Measurements from ENCODE around the gene PDE4C.
A peak's percentile ranks its signal among the peaks of the same experiment; 100 is the strongest.

The PDE4C gene

DNA sequence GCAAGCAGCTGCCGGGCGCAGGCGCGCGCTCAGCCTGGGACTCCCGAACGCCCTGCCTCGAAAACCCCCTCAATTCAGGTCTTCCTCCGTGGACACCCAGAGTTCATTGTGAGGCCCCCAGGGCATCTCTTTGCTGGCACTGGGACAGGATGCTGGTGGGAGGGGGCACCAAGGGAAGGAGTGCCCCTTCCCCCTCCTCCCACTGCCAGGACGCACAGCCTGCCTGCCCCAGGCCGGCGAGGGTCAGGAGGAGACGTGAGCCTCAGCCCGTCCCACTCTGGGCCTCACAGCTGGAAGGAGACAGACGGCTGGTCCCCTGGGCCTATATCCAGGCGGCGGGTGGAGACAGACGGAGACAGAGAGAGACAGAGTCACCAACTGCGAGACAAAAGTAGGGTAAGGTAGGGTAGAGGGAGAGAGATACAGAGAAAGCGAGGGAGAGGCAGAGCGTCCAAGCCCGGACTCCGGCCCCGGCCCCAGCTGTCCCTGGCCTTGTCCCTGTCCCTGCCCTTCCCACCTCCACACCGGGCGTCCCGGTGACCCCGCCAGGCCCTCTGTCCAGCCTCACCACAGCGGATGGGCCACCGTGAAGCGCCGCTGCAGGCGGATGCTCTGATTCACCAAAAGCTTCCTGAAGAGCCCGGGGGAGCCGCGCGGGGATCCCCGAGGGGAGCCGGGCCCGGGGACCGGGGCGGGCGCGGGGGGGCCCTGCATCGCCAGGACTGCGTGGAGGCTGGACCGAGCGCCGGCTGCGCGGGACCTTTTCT lies at the start of gene PDE4C:
PDE4C (minus strand) TSS at position 737 of the 767 bp plus-strand sequence; CDS start at position 714, 23 bp downstream.
- Histone ChIP-seq H3K36me3 (ENCODE audit: insufficient read depth) (no peaks in the 10 kb centered on the region), H2AFZ (ENCODE audit: low read depth) (no peak within 1 kb of the TSS), H4K20me1 (ENCODE audit: insufficient read depth) (no peaks in the 10 kb centered on the region), H3K9ac (no peak within 1 kb of the TSS), H3K79me2 (ENCODE audit: insufficient read depth, low read depth) (no peaks in the 10 kb centered on the region), H3K4me3 (IDR thresholded peaks at IDR 0.05; ENCODE audit: insufficient read depth, low read depth, low read length) (no peak within 1 kb of the TSS), H3K27ac (no peak within 1 kb of the TSS), H3K4me2 (peak within 1 kb of the TSS; percentile 98; the same call in 1 of the 2 replicates), H3K27me3 (ENCODE audit: insufficient read depth, low read depth) (peaks cover 66% of the 10 kb centered on the region), H3K4me1 (ENCODE audit: low read depth, poor library complexity, severe bottlenecking) (peaks cover 7% of the 10 kb centered on the region)
- TF ChIP-seq, protein P1, sequence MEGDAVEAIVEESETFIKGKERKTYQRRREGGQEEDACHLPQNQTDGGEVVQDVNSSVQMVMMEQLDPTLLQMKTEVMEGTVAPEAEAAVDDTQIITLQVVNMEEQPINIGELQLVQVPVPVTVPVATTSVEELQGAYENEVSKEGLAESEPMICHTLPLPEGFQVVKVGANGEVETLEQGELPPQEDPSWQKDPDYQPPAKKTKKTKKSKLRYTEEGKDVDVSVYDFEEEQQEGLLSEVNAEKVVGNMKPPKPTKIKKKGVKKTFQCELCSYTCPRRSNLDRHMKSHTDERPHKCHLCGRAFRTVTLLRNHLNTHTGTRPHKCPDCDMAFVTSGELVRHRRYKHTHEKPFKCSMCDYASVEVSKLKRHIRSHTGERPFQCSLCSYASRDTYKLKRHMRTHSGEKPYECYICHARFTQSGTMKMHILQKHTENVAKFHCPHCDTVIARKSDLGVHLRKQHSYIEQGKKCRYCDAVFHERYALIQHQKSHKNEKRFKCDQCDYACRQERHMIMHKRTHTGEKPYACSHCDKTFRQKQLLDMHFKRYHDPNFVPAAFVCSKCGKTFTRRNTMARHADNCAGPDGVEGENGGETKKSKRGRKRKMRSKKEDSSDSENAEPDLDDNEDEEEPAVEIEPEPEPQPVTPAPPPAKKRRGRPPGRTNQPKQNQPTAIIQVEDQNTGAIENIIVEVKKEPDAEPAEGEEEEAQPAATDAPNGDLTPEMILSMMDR (conservative IDR thresholded peaks at IDR 0.05; ENCODE audit: low read depth, low read length): no peak

DNA sequence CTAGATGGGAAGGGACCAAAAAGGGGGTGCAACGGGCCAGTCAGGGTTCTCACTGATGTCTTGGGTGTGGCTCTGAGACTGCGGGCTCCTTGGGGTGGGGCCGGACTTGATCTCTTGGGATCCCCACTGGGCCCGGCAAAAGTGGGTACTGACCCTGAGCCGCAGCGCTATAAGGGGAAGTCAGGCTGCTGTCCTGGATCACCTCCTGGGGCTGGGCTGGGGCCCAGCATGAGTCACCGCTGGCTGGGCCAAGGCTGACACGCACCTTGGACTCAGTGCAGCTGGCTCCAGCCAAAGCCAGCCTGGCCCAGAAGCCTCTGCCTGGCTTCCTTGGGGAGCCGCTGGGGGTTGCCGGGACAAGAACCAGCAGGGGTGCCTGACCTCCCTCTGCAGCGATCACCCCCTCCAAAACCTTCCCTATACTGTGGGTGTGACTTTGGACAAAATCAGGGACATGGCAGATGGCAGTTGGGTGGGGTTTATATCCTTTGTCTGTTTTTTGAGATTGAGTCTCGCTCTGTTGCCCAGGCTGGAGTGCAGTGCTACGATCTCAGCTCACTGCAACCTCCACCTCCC lies 48.6 kb upstream of the PDE4C start:
- H3K27me3 ChIP-seq (ENCODE audit: insufficient read depth, low read depth): no peaks in the 10 kb centered on the region
- H3K36me3 ChIP-seq (ENCODE audit: insufficient read depth): no peaks in the 10 kb centered on the region
- no peak overlapping the region for H3K9ac ChIP-seq
- H3K4me1 ChIP-seq (ENCODE audit: low read depth, poor library complexity, severe bottlenecking): peaks cover 10% of the 10 kb centered on the region
- no peak overlapping the region for H3K4me2 ChIP-seq
- H3K27ac ChIP-seq: no peak overlapping the region
- no peak overlapping the region for H3K4me3 ChIP-seq (IDR thresholded peaks at IDR 0.05; ENCODE audit: insufficient read depth, low read depth, low read length)
- TF ChIP-seq, protein P1 (conservative IDR thresholded peaks at IDR 0.05; ENCODE audit: low read depth, low read length): no peak
- peaks cover 18% of the 10 kb centered on the region for H3K79me2 ChIP-seq (ENCODE audit: insufficient read depth, low read depth)
- peaks cover 6% of the 10 kb centered on the region; the same call in 1 of the 2 replicates for H4K20me1 ChIP-seq (ENCODE audit: insufficient read depth)
- no peak overlapping the region for H2AFZ ChIP-seq (ENCODE audit: low read depth)

DNA sequence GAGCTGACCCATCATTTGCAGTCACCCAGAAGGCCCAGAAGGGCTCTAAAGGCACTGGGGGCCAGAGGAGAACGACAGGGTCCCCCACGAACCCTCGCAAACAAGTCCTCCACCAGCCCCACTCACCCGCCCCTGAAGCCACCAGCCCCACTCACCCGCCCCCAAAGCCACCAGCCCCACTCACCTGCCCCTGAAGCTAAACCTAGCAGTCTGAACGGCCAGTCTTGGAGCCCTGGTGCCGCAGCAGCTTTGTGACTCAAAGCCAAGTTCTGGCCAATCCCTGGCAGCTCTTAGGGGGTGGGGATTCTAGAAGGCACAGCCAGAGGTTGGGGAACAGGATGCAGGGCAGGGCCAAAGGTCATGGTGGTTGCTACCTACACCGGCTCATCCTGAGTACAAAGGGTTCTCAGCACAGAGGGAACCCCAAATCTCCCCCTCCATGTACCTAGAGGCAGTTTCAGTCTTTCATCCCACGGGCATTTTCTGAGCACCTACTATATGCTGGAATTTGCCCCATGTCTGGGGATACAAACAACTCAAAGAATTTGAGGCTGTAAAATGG lies 48.1 kb upstream of the PDE4C start, which contains the start of gene IQCN:
IQCN (minus strand) TSS at position 234 of the 562 bp plus-strand sequence. CDS start 4,974 bp downstream, outside the sequence.
- H3K27ac ChIP-seq: no peak within 1 kb of the TSS
- H3K4me2 ChIP-seq: no peak within 1 kb of the TSS
- H4K20me1 ChIP-seq (ENCODE audit: insufficient read depth): peaks cover 6% of the 10 kb centered on the region; the same call in 1 of the 2 replicates

DNA sequence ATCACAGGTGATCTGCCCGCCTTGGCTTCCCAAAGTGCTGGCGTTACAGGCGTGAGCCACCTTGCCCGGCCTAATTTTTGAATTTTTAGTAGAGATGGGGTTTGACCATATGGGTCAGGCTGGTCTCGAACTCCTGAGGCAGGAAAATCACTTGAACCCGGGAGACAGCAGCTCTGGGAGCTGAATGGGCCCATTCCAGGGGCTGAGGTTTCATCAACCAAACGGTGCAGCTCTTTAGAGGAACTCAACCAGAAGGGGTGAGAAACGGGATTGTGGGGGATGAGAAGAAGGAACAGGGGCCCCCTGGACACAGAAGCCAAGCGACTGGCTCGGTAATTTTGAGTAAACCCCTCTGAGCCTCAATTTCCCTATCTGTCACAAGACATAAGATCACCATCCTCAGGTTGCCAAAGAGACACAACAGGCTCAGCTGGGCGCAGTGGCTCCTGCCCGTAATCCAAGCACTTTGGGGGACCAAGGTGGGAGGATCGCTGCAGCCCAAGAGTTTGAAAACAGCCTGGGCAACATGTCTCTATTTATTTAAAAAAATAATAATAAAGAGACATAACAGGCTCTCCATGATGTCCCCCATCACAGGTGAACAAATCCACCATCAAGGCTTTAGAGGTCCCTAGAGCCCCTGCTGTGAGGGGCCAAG lies 47.5 kb upstream of the PDE4C start:
- Histone ChIP-seq H3K27ac (no peak overlapping the region), H3K27me3 (ENCODE audit: insufficient read depth, low read depth) (no peaks in the 10 kb centered on the region), H3K9ac (no peak overlapping the region), H4K20me1 (ENCODE audit: insufficient read depth) (peaks cover under 1% of the 10 kb centered on the region; the same call in 1 of the 2 replicates), H3K4me3 (IDR thresholded peaks at IDR 0.05; ENCODE audit: insufficient read depth, low read depth, low read length) (no peak overlapping the region), H3K79me2 (ENCODE audit: insufficient read depth, low read depth) (peaks cover 9% of the 10 kb centered on the region), H3K36me3 (ENCODE audit: insufficient read depth) (no peaks in the 10 kb centered on the region), H3K4me1 (ENCODE audit: low read depth, poor library complexity, severe bottlenecking) (peaks cover 3% of the 10 kb centered on the region), H2AFZ (ENCODE audit: low read depth) (no peak overlapping the region), H3K4me2 (no peak overlapping the region)
- TF ChIP-seq, protein P1 (conservative IDR thresholded peaks at IDR 0.05; ENCODE audit: low read depth, low read length): no peak

More for the DNA sequence above, 48.1 kb upstream of the PDE4C start, which contains the start of gene IQCN:
- Histone ChIP-seq H3K27me3 (ENCODE audit: insufficient read depth, low read depth) (no peaks in the 10 kb centered on the region), H3K4me1 (ENCODE audit: low read depth, poor library complexity, severe bottlenecking) (peaks cover 9% of the 10 kb centered on the region), H3K79me2 (ENCODE audit: insufficient read depth, low read depth) (peaks cover 15% of the 10 kb centered on the region), H3K9ac (no peak within 1 kb of the TSS), H3K36me3 (ENCODE audit: insufficient read depth) (no peaks in the 10 kb centered on the region), H3K4me3 (IDR thresholded peaks at IDR 0.05; ENCODE audit: insufficient read depth, low read depth, low read length) (no peak within 1 kb of the TSS), H2AFZ (ENCODE audit: low read depth) (no peak within 1 kb of the TSS)
- TF ChIP-seq, protein P1 (conservative IDR thresholded peaks at IDR 0.05; ENCODE audit: low read depth, low read length): no peak
